ENCODE data around the gene ZNF689.
"Not testable (repeated sequence)": the region's sequence is repeated elsewhere in the genome, so short reads cannot be mapped to it uniquely, and the experiment has no call there.

Gene ZNF689

GRCh38 chr16:30609926-30610839 is at the start of gene ZNF689:
TSS of gene ZNF689 (minus strand) at chr16:30610389. CDS start at chr16:30610041, 348 bp downstream.
- DNase-seq: peak; percentile 100

- DNase-seq: peak; percentile 99
These were observed 48.7 kb upstream of the ZNF689 start for GRCh38 chr16:30658731-30659506.

GRCh38 chr16:30657866-30658730 is 47.9 kb upstream of the ZNF689 start, which contains the start of gene FBRS:
TSS of gene FBRS (plus strand) at chr16:30658431. CDS start at chr16:30659519, 1,088 bp downstream.
- peak; percentile 100 for DNase-seq

- no peak for DNase-seq
These were observed 47.0 kb upstream of the ZNF689 start for GRCh38 chr16:30656974-30657865.

- no peak for DNase-seq
These were observed 46.2 kb upstream of the ZNF689 start for GRCh38 chr16:30656388-30656787.

GRCh38 chr16:30655815-30656347 is 45.7 kb upstream of the ZNF689 start:
- DNase-seq: no peak

GRCh38 chr16:30654856-30655255 is 44.7 kb upstream of the ZNF689 start:
- DNase-seq: no peak

GRCh38 chr16:30652718-30653117 is 42.5 kb upstream of the ZNF689 start:
- DNase-seq: no peak

GRCh38 chr16:30652005-30652296 is 41.8 kb upstream of the ZNF689 start:
- no peak for DNase-seq

- peak; percentile 32 for DNase-seq
These were observed 41.2 kb upstream of the ZNF689 start for GRCh38 chr16:30651124-30652004.

- peak; percentile 100 for DNase-seq
These were observed 40.4 kb upstream of the ZNF689 start, which contains the start of gene PRR14 for GRCh38 chr16:30650369-30651123. TSS of gene PRR14 (plus strand) at chr16:30650960. CDS start at chr16:30651646, 686 bp downstream.

GRCh38 chr16:30649725-30650368 is 39.7 kb upstream of the ZNF689 start:
- no peak for DNase-seq

GRCh38 chr16:30647274-30647571 is 37.0 kb upstream of the ZNF689 start:
- no peak for DNase-seq

- no peak for DNase-seq
These were observed 35.5 kb upstream of the ZNF689 start for GRCh38 chr16:30645727-30646126.

GRCh38 chr16:30644334-30644830 is 34.2 kb upstream of the ZNF689 start:
- no peak for DNase-seq

- DNase-seq: no peak
These were observed 31.3 kb upstream of the ZNF689 start for GRCh38 chr16:30641378-30641982.

- peak; percentile 51 for DNase-seq
These were observed 27.8 kb upstream of the ZNF689 start for GRCh38 chr16:30637944-30638343.

GRCh38 chr16:30637139-30637538 is 26.9 kb upstream of the ZNF689 start:
- not testable (repeated sequence) for DNase-seq

- no peak for DNase-seq
These were observed 26.4 kb upstream of the ZNF689 start for GRCh38 chr16:30636599-30636998.

Measured in eye (tissue), 1 donor.